ENCODE results near the gene GRAMD1B.

Gene GRAMD1B

GRCh38 chr11:123475469-123475868, 45.4 kb downstream of the GRAMD1B start:
- no peak for DNase-seq (ENCODE audit: low read depth)

- DNase-seq (ENCODE audit: low read depth), result no peak
Observed at GRCh38 chr11:123477205-123477907, 47.3 kb downstream of the GRAMD1B start.

DNA sequence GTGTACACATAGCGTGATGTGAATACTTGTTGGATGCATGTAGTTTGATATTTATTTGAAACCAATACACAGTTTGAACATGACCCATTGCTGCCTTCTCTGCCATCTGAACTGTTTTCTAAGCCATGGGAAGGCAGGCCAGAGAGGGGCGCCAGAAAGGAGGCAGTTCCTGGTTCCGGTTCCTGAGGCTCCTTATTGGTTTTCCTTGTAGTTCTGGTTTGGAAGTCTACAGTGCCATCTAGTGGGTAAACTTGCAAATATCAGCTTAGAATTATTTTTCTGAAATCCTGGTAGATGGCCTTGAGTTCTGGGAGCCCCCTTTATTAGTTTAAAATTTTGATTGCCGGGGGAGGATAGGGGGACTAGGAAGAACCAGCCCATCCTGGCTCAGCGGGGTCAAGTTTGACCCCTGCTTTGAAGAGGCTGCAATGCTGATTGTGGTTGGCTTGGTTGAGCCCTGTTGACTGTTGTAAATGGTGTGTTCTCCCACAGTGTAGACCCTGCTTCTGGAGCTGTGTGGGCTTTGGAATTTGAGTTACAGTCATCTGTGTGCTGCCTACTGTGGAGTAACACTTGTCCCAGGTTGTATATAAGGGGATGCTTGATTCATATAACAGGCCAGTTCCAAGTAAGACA, 48.4 kb downstream of the GRAMD1B start:
- DNase-seq (ENCODE audit: low read depth), result no peak

GRCh38 chr11:123479048-123479837, 49.2 kb downstream of the GRAMD1B start:
- DNase-seq (ENCODE audit: low read depth), result no peak

DNA sequence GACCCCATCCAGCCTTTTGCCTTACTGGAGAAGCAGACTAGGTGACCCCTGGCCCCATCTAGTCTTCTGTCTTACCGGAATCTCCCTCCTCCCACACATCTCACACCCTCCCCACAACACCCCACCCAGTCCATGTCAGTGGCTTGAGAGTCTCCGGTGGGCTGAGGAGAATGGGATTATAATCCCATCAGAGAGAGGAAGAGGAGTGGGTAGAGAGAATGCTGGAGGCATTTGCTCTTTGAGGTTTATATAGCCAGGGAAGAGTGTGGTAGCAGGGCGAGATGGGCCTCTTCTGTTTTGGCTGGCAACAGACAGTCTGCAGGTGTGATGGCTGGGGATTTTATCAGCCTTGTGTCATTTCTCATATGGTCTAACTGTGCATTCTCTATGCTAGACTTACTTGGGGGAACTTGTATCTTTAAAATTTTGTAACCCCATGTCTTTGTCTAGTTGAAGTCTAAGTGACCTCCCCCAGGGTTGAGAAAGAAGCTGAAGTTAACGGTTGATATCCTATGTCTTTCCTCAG, 50.3 kb downstream of the GRAMD1B start:
- DNase-seq (ENCODE audit: low read depth), result no peak

DNA sequence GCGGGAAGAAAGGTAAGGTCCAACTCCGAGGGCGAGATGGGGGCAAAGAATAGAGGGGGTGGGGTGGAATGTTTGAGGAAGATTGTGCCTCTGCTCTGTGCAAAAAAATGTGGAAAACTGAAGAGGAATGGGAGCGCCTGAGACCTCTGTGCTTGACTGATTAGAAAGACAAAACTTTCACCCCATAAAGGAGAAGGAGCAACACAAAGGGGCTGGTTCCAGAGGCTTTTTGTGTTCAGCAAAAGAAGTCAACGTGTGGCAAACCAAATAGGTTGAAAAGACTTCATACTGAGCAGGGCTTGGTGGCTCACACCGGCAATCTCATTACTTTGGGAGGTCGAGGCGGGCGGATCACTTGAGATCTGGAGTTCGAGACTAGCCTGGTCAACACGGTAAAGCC, 50.8 kb downstream of the GRAMD1B start:
- DNase-seq (ENCODE audit: low read depth), result no peak

DNA sequence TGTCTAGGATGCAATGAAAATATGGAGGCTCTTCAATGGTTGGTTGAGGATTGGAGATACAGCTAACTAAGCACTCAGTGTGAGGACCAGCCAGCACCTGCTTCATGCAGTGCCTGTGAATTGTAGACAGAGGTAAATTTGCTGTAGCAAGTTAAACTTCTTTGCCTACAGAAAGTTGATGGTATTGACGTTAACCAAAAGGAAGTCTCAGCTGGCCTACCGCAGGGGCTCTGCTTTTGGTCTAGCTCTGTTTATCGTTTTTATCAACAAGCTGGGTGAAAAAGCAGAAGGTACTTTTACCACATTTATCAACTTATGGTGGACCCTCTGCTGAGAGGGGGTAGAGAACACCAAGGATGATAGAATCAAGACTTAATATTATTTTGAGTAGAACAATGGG, 51.6 kb downstream of the GRAMD1B start:
- no peak for DNase-seq (ENCODE audit: low read depth)

GRCh38 chr11:123482218-123482617, 52.1 kb downstream of the GRAMD1B start:
- no peak for DNase-seq (ENCODE audit: low read depth)

GRCh38 chr11:123483058-123483457, 53.0 kb downstream of the GRAMD1B start:
- no peak for DNase-seq (ENCODE audit: low read depth)

GRCh38 chr11:123483466-123483865, 53.4 kb downstream of the GRAMD1B start:
- DNase-seq (ENCODE audit: low read depth), result no peak

- DNase-seq (ENCODE audit: low read depth), result no peak
Observed at GRCh38 chr11:123484448-123484847, 54.4 kb downstream of the GRAMD1B start.

DNA sequence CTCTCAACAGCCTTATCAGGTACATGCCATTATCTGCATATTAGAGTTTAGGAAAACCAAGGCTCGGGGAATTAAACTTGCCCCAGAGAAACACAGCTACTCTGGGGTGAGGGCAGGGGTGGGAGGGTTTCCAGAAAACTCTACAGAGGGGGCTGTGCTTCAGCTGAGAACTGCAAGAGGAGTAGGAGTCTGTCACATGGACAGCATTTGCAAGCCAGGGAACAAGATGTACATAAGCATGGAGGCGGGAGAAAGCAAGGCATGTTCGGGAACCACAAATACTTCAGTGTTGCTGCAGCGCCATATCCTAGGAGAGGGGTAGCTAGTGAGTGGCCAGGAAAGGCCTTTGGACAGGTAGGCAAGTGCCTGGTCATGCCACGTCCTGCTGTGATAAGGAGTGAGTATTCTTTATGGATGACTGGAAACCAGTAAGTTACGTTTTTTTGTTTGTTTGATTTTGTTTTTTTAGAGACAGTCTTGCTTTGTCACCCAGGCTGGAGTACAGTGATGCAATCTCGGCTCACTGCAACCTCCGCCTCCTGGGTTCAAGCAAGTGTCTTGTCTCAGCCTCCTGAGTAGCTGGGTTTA, 57.2 kb downstream of the GRAMD1B start:
- DNase-seq (ENCODE audit: low read depth), result no peak

GRCh38 chr11:123490527-123490926, 60.5 kb downstream of the GRAMD1B start:
- DNase-seq (ENCODE audit: low read depth), result no peak

GRCh38 chr11:123491241-123491640, 61.2 kb downstream of the GRAMD1B start:
- no peak for DNase-seq (ENCODE audit: low read depth)

GRCh38 chr11:123493349-123494063, 63.4 kb downstream of the GRAMD1B start:
- DNase-seq (ENCODE audit: low read depth), result no peak

GRCh38 chr11:123494195-123495050, 64.4 kb downstream of the GRAMD1B start:
- DNase-seq (ENCODE audit: low read depth), result no peak

GRCh38 chr11:123504401-123504800, 74.3 kb downstream of the GRAMD1B start:
- no peak for DNase-seq (ENCODE audit: low read depth)

GRCh38 chr11:123505546-123506299, 75.7 kb downstream of the GRAMD1B start:
- no peak for DNase-seq (ENCODE audit: low read depth)

- DNase-seq (ENCODE audit: low read depth), result no peak
Observed at GRCh38 chr11:123507043-123507442, 77.0 kb downstream of the GRAMD1B start.

Measured in non-pigmented ciliary epithelial cell (primary cell).